Osteoblast (primary cell): ENCODE results near the gene EPHA10. TPM values are rescaled to one million over a fixed set of nuclear protein-coding genes. Genes with fewer than 3 reads are reported as not detected.

ENCODE experiments used
- DNase-seq: peaks from one replicate; pipeline ENCODE4 v3.0.0; 2011; ENCODE audit warnings: low spot score, mixed read lengths; ENCODE audit not compliant: insufficient read length; ENCODE audit errors: missing footprints
- H2AFZ ChIP-seq: 2 replicates; pipeline ENCODE4 v1.6.0; 2011; ENCODE audit warnings: mild to moderate bottlenecking, low read length
- H3K27ac ChIP-seq: 2 replicates; pipeline ENCODE4 v1.5.1; 2011; ENCODE audit warnings: mild to moderate bottlenecking, low read depth, low read length, moderate library complexity
- H3K27me3 ChIP-seq: 2 replicates; pipeline ENCODE4 v1.6.0; 2012; ENCODE audit warnings: mild to moderate bottlenecking, control low read depth, inconsistent platforms, low read length, moderate library complexity; ENCODE audit not compliant: insufficient read depth
- H3K36me3 ChIP-seq: 2 replicates; pipeline ENCODE4 v1.5.1; 2011; ENCODE audit warnings: mild to moderate bottlenecking, low read length, control low read depth, moderate library complexity; ENCODE audit not compliant: insufficient read depth
- H3K4me1 ChIP-seq: 2 replicates; pipeline ENCODE4 v1.5.1; 2011; ENCODE audit warnings: mild to moderate bottlenecking, low read length, control low read depth, moderate library complexity; ENCODE audit not compliant: insufficient read depth
- H3K4me2 ChIP-seq: 2 replicates; pipeline ENCODE4 v1.6.0; 2011; ENCODE audit warnings: mild to moderate bottlenecking, low read length; ENCODE audit not compliant: insufficient read depth
- H3K4me3 ChIP-seq: fragments of 200-600 bp; sonication (generic); 3 replicates; pipeline ENCODE4 v1.5.1; 2012; ENCODE audit warnings: mild to moderate bottlenecking, low read length, inconsistent platforms; ENCODE audit not compliant: insufficient read depth
- H3K79me2 ChIP-seq: 2 replicates; pipeline ENCODE4 v1.6.0; 2012; ENCODE audit warnings: mild to moderate bottlenecking, low read length, control low read depth, inconsistent platforms; ENCODE audit not compliant: insufficient read depth
- H3K9me3 ChIP-seq: 2 replicates; pipeline ENCODE4 v1.5.1; 2011; ENCODE audit warnings: low read depth, low read length, control low read depth
- H4K20me1 ChIP-seq: 2 replicates; pipeline ENCODE4 v1.6.0; 2012; ENCODE audit warnings: mild to moderate bottlenecking, low read length, control low read depth; ENCODE audit not compliant: insufficient read depth
- CTCF ChIP-seq: IDR thresholded peaks from 2 replicates; pipeline ENCODE4 v1.5.1; 2011; ENCODE audit warnings: mild to moderate bottlenecking, low read depth, low read length, moderate library complexity; ENCODE audit errors: extremely low read depth
- total RNA-seq: library from RNA; depleted of rRNA; stranded (reverse); fragments of >200 nt; gene quantifications from 2 replicates; pipeline ENCODE4 v1.2.3, GENCODE V29; 2012

The EPHA10 gene
- total RNA-seq, 1 donor = not detected

GRCh38 chr1:37752213-37752582, 12.7 kb downstream of the EPHA10 start:
- H3K36me3 ChIP-seq = no peaks in the 10 kb centered on the region
- peaks cover under 1% of the 10 kb centered on the region for H3K9me3 ChIP-seq
- H3K4me2 ChIP-seq = no peak overlapping the region
- no peaks in the 10 kb centered on the region for H3K4me1 ChIP-seq
- no peak overlapping the region for H3K4me3 ChIP-seq
- DNase-seq = no peak
- H2AFZ ChIP-seq = no peak overlapping the region
- no peaks in the 10 kb centered on the region for H3K79me2 ChIP-seq
- no peak overlapping the region for H3K27ac ChIP-seq
- H4K20me1 ChIP-seq = no peaks in the 10 kb centered on the region
- H3K27me3 ChIP-seq = peaks cover 41% of the 10 kb centered on the region
- no peak for TF ChIP-seq CTCF

- Histone ChIP-seq H2AFZ (no peak overlapping the region), H3K9me3 (peaks cover 4% of the 10 kb centered on the region), H3K4me1 (no peaks in the 10 kb centered on the region), H3K27ac (no peak overlapping the region), H4K20me1 (no peaks in the 10 kb centered on the region), H3K4me3 (no peak overlapping the region), H3K79me2 (no peaks in the 10 kb centered on the region), H3K27me3 (peaks cover 16% of the 10 kb centered on the region), H3K4me2 (no peak overlapping the region), H3K36me3 (no peaks in the 10 kb centered on the region)
- no peak for TF ChIP-seq CTCF
- no peak for DNase-seq
These were observed 16.4 kb downstream of the EPHA10 start for GRCh38 chr1:37748565-37748964.

GRCh38 chr1:37746806-37747205, 18.1 kb downstream of the EPHA10 start:
- no peak for TF ChIP-seq CTCF
- H3K27ac ChIP-seq = no peak overlapping the region
- DNase-seq = no peak
- peaks cover under 1% of the 10 kb centered on the region for H4K20me1 ChIP-seq
- no peak overlapping the region for H3K4me3 ChIP-seq
- no peak overlapping the region for H3K4me2 ChIP-seq
- peaks cover 9% of the 10 kb centered on the region for H3K27me3 ChIP-seq
- no peaks in the 10 kb centered on the region for H3K4me1 ChIP-seq
- no peaks in the 10 kb centered on the region for H3K36me3 ChIP-seq
- no peaks in the 10 kb centered on the region for H3K79me2 ChIP-seq
- no peak overlapping the region for H2AFZ ChIP-seq
- peaks cover 4% of the 10 kb centered on the region for H3K9me3 ChIP-seq

- H2AFZ ChIP-seq = no peak overlapping the region
- no peaks in the 10 kb centered on the region for H3K36me3 ChIP-seq
- H3K79me2 ChIP-seq = no peaks in the 10 kb centered on the region
- H3K27ac ChIP-seq = no peak overlapping the region
- TF ChIP-seq CTCF = no peak
- no peak overlapping the region for H3K4me2 ChIP-seq
- H3K4me3 ChIP-seq = no peak overlapping the region
- H3K4me1 ChIP-seq = no peaks in the 10 kb centered on the region
- no peak for DNase-seq
- peaks cover under 1% of the 10 kb centered on the region for H3K9me3 ChIP-seq
- H4K20me1 ChIP-seq = peaks cover 2% of the 10 kb centered on the region
- peaks cover 10% of the 10 kb centered on the region for H3K27me3 ChIP-seq
These were observed 23.3 kb downstream of the EPHA10 start for GRCh38 chr1:37741662-37742061.
